HG03342 (cell line): ENCODE results near the gene MCF2L2.

ENCODE experiments used
- ATAC-seq: cut with Tn5 transposase; IDR thresholded peaks from one replicate; pipeline ENCODE4 v1.9.1; 2021; ENCODE audit warnings: mild to moderate bottlenecking, moderate library complexity; ENCODE audit not compliant: unreplicated experiment

MCF2L2 gene

GRCh38 chr3:183272791-183273190 lies 155.6 kb downstream of the MCF2L2 start:
- ATAC-seq: no peak

GRCh38 chr3:183272142-183272541 lies 156.3 kb downstream of the MCF2L2 start:
- no peak for ATAC-seq

GRCh38 chr3:183270344-183270743 lies 158.1 kb downstream of the MCF2L2 start:
- no peak for ATAC-seq

GRCh38 chr3:183269345-183269744 lies 159.1 kb downstream of the MCF2L2 start:
- no peak for ATAC-seq

GRCh38 chr3:183268366-183268765 lies 160.1 kb downstream of the MCF2L2 start:
- ATAC-seq: no peak

- ATAC-seq: no peak
Observed at GRCh38 chr3:183267140-183267539, 161.3 kb downstream of the MCF2L2 start.

- ATAC-seq: no peak
Observed at GRCh38 chr3:183266454-183266853, 162.0 kb downstream of the MCF2L2 start.

GRCh38 chr3:183265834-183266417 lies 162.5 kb downstream of the MCF2L2 start:
- no peak for ATAC-seq

- ATAC-seq: no peak
Observed at GRCh38 chr3:183265157-183265642, 163.2 kb downstream of the MCF2L2 start.

- ATAC-seq: no peak
Observed at GRCh38 chr3:183264268-183264667, 164.2 kb downstream of the MCF2L2 start.

- ATAC-seq: no peak
Observed at GRCh38 chr3:183262875-183263378, 165.5 kb downstream of the MCF2L2 start.

GRCh38 chr3:183261151-183261724 lies 167.2 kb downstream of the MCF2L2 start:
- ATAC-seq: no peak

GRCh38 chr3:183260167-183260904 lies 168.1 kb downstream of the MCF2L2 start:
- no peak for ATAC-seq

- ATAC-seq: no peak
Observed at GRCh38 chr3:183259621-183260020, 168.8 kb downstream of the MCF2L2 start.

- no peak for ATAC-seq
Observed at GRCh38 chr3:183259087-183259486, 169.3 kb downstream of the MCF2L2 start.

GRCh38 chr3:183255348-183255730 lies 173.1 kb downstream of the MCF2L2 start:
- ATAC-seq: no peak

GRCh38 chr3:183254487-183255347 lies 173.7 kb downstream of the MCF2L2 start:
- ATAC-seq: no peak

GRCh38 chr3:183253528-183254486 lies 174.6 kb downstream of the MCF2L2 start:
- no peak for ATAC-seq

GRCh38 chr3:183252973-183253527 lies 175.4 kb downstream of the MCF2L2 start, which contains the start of gene B3GNT5:
Gene B3GNT5, plus strand, starts transcription at chr3:183253253. Its CDS starts 16,546 bp downstream, at chr3:183269799.
- no peak for ATAC-seq
